ENCODE measurements around the gene IQCE.

IQCE gene

DNA sequence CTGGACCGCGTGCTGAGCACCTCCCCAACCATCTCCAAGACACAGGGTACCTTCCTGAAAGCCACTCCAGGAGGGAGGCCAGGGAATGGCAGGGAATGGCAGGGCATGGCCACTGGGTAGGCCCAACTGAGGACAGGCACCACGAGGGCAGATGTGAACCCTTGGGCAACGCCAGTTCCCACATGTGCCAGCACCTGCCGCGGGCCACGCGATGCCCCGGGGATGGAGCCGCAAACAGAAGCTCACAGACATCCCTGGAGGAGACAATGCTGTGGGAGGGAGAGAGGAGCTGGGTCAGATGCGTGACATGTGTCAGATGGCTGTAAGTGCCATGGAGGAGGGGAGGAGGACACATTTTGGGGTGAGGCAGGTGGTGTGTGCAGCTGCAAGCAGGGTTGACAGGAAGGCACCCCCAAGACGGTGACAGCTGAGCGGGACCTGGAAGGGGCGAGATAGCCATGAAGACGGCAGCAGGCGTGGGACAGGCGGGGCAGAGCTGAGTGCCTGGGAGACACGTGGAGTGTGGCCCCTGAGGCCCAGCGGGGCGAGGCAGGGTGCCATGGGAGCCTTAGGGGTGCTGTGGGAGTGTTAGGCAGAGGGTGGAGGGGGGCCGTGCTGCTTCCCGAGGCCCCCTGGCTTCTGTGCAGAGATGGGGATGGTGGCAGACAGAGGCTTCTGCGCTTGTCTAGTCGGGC is 27.7 kb downstream of the IQCE start:
- Histone ChIP-seq H3K27me3 (ENCODE audit: control insufficient read depth, low read length) (no peaks in the 10 kb centered on the region), H4K20me1 (ENCODE audit: control insufficient read depth, insufficient read depth, low read depth, low read length) (no peaks in the 10 kb centered on the region), H3K9me3 (ENCODE audit: control insufficient read depth, insufficient read depth, low read length) (no peaks in the 10 kb centered on the region), H3K4me1 (ENCODE audit: control insufficient read depth, low read length) (no peaks in the 10 kb centered on the region), H3K27ac (ENCODE audit: low read depth, low read length) (no peak overlapping the region), H3K79me2 (ENCODE audit: control insufficient read depth, low read length) (no peaks in the 10 kb centered on the region), H3F3A (ENCODE audit: control insufficient read depth, insufficient read depth) (no peaks in the 10 kb centered on the region), H3K36me3 (ENCODE audit: control insufficient read depth, low read length) (no peaks in the 10 kb centered on the region), H3K4me2 (ENCODE audit: low read length) (no peak overlapping the region), H3K4me3 (ENCODE audit: low read length) (no peak overlapping the region), H3K9me2 (replicated peaks; ENCODE audit: control insufficient read depth, low read length) (no peaks in the 10 kb centered on the region)
- TF ChIP-seq, protein P1, sequence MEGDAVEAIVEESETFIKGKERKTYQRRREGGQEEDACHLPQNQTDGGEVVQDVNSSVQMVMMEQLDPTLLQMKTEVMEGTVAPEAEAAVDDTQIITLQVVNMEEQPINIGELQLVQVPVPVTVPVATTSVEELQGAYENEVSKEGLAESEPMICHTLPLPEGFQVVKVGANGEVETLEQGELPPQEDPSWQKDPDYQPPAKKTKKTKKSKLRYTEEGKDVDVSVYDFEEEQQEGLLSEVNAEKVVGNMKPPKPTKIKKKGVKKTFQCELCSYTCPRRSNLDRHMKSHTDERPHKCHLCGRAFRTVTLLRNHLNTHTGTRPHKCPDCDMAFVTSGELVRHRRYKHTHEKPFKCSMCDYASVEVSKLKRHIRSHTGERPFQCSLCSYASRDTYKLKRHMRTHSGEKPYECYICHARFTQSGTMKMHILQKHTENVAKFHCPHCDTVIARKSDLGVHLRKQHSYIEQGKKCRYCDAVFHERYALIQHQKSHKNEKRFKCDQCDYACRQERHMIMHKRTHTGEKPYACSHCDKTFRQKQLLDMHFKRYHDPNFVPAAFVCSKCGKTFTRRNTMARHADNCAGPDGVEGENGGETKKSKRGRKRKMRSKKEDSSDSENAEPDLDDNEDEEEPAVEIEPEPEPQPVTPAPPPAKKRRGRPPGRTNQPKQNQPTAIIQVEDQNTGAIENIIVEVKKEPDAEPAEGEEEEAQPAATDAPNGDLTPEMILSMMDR (IDR thresholded peaks at IDR 0.05; ENCODE audit: low read depth, low read length, poor library complexity, severe bottlenecking), result no peak
- no peak for TF ChIP-seq EZH2phosphoT487 (IDR thresholded peaks at IDR 0.05; ENCODE audit: borderline replicate concordance, low read length)

DNA sequence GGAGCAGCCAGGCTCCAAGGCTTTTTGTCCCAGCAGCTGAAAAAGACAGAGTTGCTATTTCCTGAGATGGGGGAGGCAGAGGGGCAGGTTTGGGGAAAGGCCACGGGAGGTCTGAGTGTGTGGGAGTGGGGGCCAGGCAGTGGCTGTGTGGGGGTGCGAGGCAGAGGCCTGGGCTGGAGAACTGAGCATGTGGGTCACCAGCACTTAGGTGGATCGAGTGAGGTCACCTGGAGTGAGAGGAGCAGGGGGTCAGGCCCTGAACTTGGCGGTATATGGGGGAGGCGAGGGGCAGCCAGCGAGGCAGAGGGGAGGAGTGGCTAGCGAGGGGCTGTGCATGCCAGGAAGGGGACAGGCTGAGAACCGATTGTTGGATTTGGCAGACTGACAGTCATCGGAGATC is 28.4 kb downstream of the IQCE start:
- H3K36me3 ChIP-seq (ENCODE audit: control insufficient read depth, low read length), result no peaks in the 10 kb centered on the region
- H3K4me2 ChIP-seq (ENCODE audit: low read length), result no peak overlapping the region
- H3K27me3 ChIP-seq (ENCODE audit: control insufficient read depth, low read length), result no peaks in the 10 kb centered on the region
- H3K9me2 ChIP-seq (replicated peaks; ENCODE audit: control insufficient read depth, low read length), result no peaks in the 10 kb centered on the region
- no peak overlapping the region for H3K27ac ChIP-seq (ENCODE audit: low read depth, low read length)
- H4K20me1 ChIP-seq (ENCODE audit: control insufficient read depth, insufficient read depth, low read depth, low read length), result no peaks in the 10 kb centered on the region
- TF ChIP-seq EZH2phosphoT487 (IDR thresholded peaks at IDR 0.05; ENCODE audit: borderline replicate concordance, low read length), result no peak
- TF ChIP-seq, protein P1 (IDR thresholded peaks at IDR 0.05; ENCODE audit: low read depth, low read length, poor library complexity, severe bottlenecking), result no peak
- H3K9me3 ChIP-seq (ENCODE audit: control insufficient read depth, insufficient read depth, low read length), result no peaks in the 10 kb centered on the region
- no peaks in the 10 kb centered on the region for H3K79me2 ChIP-seq (ENCODE audit: control insufficient read depth, low read length)
- H3K4me1 ChIP-seq (ENCODE audit: control insufficient read depth, low read length), result no peaks in the 10 kb centered on the region
- no peak overlapping the region for H3K4me3 ChIP-seq (ENCODE audit: low read length)
- no peaks in the 10 kb centered on the region for H3F3A ChIP-seq (ENCODE audit: control insufficient read depth, insufficient read depth)

GRCh38 chr7:2587778-2588177 is 29.0 kb downstream of the IQCE start:
- Histone ChIP-seq H3F3A (ENCODE audit: control insufficient read depth, insufficient read depth) (no peaks in the 10 kb centered on the region), H3K9me2 (replicated peaks; ENCODE audit: control insufficient read depth, low read length) (no peaks in the 10 kb centered on the region), H3K4me3 (ENCODE audit: low read length) (no peak overlapping the region), H3K4me2 (ENCODE audit: low read length) (no peak overlapping the region), H3K27ac (ENCODE audit: low read depth, low read length) (no peak overlapping the region), H3K27me3 (ENCODE audit: control insufficient read depth, low read length) (no peaks in the 10 kb centered on the region), H3K36me3 (ENCODE audit: control insufficient read depth, low read length) (no peaks in the 10 kb centered on the region), H3K79me2 (ENCODE audit: control insufficient read depth, low read length) (no peaks in the 10 kb centered on the region), H4K20me1 (ENCODE audit: control insufficient read depth, insufficient read depth, low read depth, low read length) (no peaks in the 10 kb centered on the region), H3K9me3 (ENCODE audit: control insufficient read depth, insufficient read depth, low read length) (no peaks in the 10 kb centered on the region), H3K4me1 (ENCODE audit: control insufficient read depth, low read length) (no peaks in the 10 kb centered on the region)
- TF ChIP-seq, protein P1 (IDR thresholded peaks at IDR 0.05; ENCODE audit: low read depth, low read length, poor library complexity, severe bottlenecking), result no peak

Measured in DOHH2 (cell line).